GM11168 (cell line): ENCODE data around the gene SDF2L1.
"Not testable (repeated sequence)": the region's sequence is repeated elsewhere in the genome, so short reads cannot be mapped to it uniquely, and the experiment has no call there.

Experiments used
- in situ Hi-C: fragments of 300-500 bp; cut with MboI; formaldehyde crosslinking; loops from one replicate; pipeline ENCODE4 v1.12.0; 2022; ENCODE audit warnings: low sequenced_read_pairs; ENCODE audit not compliant: unreplicated experiment

Gene SDF2L1

DNA sequence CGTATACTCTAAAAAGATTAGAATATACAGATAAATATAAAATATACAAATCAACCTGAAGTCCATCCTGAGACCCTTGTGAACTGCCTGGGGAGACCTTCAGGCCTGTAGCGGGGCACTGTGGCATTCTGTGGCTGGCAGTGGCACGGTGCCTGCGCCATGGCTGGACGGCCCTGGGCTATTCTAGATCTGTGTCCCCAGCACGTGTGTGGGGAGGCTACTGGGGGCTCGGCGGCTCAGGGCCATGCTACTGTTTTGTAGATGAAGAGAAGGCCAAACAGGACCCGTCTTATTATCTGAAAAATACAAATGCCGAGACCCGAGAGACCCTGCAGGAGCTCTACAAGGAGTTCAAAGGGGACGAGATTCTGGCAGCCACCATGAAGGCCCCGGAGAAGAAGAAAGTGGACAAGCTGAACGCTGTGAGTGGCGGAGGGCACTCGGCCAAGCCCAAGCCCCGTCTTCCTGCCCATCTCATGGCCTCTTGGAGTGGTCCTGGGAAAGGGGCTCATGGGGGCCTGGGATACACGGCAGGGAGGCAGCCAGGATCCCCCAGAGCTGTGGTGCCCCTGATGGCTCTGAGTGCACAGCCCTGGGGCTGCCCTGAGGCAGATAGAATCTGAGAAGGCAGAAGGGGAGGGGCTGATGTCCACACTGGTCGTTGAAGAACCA, 42.5 kb downstream of the SDF2L1 start:
- in situ Hi-C loops: no loop called here

DNA sequence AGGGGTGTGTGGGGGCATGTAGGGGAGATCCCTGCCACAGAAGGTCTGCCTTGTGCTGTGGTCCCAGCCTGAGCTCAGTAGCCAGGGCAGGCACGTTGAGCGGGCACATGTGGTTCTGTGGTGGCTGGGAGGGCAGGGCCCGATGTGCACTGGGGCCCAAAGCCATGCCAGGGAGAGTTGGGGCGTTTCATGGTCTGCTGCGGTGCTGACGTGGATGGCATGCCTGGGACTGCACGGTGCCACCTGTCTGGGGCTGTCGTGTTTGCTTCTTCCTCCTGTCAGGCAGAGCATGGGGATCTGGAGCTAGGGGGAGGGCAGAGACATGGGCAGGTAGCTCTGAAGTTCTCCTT, 43.0 kb downstream of the SDF2L1 start:
- in situ Hi-C loops: no loop called here

GRCh38 chr22:21686193-21686608, 44.1 kb downstream of the SDF2L1 start:
- in situ Hi-C loops: no loop called here

GRCh38 chr22:21686634-21687393, 44.7 kb downstream of the SDF2L1 start:
- in situ Hi-C loops: no loop called here

- in situ Hi-C loops: no loop called here
Measured at GRCh38 chr22:21687685-21688259, 45.7 kb downstream of the SDF2L1 start.

- in situ Hi-C loops: no loop called here
Measured at GRCh38 chr22:21688341-21688705, 46.2 kb downstream of the SDF2L1 start.

- in situ Hi-C loops: no loop called here
Measured at GRCh38 chr22:21688706-21689381, 46.7 kb downstream of the SDF2L1 start.

DNA sequence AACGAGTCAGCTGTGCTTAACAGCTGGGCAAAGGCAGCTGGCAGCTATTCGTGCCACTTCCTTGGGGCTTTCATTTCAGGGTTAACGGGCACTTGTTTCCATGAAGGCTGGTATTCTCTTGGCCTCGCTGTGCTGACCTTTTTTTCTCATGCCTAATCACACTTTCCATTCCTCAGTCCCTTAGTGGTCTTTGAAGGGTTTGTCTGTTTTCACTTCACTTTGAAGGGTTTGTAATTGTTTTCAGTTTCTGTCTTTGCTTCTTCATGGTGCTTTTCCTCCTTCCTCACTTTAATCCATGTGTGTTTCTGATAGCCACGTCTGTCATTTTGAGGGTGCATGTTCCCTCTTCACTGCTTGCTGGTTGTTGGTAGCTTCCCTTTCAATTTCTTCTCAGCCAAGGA, 48.3 kb downstream of the SDF2L1 start:
- in situ Hi-C loops: no loop called here

DNA sequence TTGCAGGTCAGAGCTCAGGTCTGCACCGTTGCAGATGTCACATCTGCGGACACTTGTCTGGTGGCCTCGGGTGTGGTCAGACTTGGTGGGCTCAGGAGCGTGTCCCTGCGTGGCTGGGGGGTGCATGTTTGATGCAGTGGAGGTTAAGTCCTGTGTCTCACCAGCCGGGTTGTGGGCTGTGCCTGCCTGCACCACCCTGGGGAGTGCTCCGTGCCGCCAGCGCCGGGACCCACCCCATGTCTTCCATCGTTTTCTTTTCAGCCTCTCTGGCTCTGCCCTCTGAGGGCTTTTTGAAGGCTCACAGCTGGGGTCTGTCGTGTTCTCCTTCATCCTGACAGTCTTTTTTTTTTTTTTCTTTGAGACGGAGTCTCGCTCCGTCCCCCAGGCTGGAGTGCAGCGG, 49.7 kb downstream of the SDF2L1 start:
- in situ Hi-C loops: no loop called here

- in situ Hi-C loops: not testable (repeated sequence)
Measured at GRCh38 chr22:21692856-21693255, 50.8 kb downstream of the SDF2L1 start.

- in situ Hi-C loops: no loop called here
Measured at GRCh38 chr22:21693333-21693998, 51.4 kb downstream of the SDF2L1 start.
